ENCODE data around the gene BACH2.
A peak's percentile ranks its signal among the peaks of the same experiment; 100 is the strongest.

BACH2 gene

DNA sequence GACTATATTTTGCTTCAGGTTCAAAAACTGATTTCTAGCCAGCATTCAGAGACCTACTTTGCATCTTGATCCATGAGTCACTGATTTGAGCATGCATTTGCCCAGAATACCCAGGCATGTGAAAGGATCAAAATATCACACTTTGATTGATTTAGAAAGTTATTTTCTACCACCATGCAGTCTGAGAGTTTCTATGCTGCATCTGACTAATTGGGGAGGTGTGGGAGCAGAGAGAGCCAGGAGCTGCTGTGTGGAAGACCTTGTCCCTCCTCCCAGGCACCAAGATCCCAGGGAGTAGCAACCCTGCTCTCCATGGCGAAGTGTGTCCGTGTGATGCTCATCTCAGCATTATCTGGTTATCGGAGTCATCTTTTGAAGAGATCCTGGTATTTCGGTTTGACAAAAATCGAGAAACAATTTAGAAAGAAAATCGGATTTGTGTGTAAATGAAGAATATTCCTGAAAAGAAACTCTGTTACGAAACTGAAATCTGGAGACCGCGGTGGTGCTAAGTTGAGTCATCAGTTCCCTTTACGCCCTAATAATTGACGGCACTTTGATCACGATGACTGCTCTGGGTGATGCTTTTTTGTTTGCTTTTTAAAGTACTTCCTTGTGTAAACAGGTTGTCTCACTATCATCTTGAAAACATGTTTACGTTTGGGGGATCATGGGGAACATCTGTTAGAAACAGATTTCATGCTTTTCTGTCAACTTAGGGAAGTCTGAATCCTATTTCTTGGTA, 193.4 kb downstream of the BACH2 start:
- DNase-seq, result peak in 1 of 51 donors; percentile 13

- no peak for DNase-seq
Observed at GRCh38 chr6:90101403-90101802, 195.2 kb downstream of the BACH2 start.

GRCh38 chr6:90100059-90100665, 196.5 kb downstream of the BACH2 start:
- no peak for DNase-seq

- no peak for DNase-seq
Observed at GRCh38 chr6:90098627-90099026, 198.0 kb downstream of the BACH2 start.

GRCh38 chr6:90098001-90098531, 198.6 kb downstream of the BACH2 start:
- peak in 8 of 51 donors; percentile 6 to 62 (median 10) for DNase-seq

GRCh38 chr6:90097356-90097755, 199.3 kb downstream of the BACH2 start:
- DNase-seq, result no peak

DNA sequence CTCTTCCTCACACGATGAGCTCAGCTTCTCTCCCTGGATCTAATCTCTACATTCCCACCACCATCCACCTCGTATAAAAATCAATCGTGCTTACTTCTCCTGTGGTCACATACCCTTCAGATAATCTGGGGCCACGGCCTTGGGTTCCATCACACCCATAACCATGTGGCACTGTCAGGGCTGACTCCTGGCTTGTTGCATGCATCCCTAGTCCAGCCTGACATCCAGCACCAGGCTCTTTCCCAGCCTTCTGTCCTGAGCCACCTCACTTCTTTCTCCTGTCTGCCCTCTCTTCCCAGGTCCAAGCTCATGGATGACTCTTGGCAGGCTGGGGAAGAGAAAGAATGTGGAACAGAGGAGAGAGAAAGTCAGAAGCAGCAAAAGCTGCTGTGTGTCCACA, 199.8 kb downstream of the BACH2 start:
- no peak for DNase-seq

DNA sequence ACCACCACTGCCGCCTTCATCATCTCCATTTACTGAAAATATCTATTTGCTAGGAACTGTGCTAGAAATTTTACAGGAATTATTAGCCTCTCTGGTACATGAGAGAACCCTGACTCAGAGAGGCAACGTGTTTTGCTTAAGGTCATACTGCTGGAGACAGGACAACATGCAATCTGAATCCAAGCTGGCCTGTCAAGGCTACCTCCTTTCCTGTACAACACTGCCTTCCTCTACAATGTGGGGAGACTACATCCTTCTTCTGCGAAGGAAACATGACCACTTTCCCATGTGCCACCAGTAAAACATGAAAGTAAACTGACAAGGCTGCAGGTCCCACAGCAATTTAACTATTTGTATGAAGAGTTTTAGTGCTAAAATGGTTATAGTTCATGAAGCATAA, 200.9 kb downstream of the BACH2 start:
- no peak for DNase-seq

GRCh38 chr6:90095145-90095544, 201.5 kb downstream of the BACH2 start:
- no peak for DNase-seq

DNA sequence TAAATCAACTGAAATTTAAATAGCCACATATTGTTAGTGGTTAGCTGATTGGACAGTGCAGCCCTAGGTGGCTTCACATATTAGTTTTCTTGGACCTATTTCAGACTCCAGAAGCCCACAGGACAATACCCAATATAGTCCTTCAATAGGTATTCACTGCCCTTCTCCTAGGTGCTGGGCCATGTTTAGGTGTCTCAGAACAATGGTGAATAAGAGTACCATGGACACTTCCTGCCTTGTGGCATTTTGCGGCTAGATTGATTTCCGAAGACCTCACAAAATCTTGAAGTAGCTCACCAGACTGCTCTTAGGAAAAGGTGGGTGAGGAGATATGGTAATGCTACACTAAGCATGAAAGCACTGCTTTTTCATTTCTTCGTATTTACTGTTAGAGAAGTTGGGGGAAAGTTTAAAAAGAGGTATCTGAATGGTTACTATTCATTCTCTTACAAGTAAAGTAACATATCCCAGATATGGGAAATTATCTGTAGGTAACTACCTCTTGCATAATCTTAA, 203.0 kb downstream of the BACH2 start:
- DNase-seq, result no peak

GRCh38 chr6:90090866-90091265, 205.8 kb downstream of the BACH2 start:
- no peak for DNase-seq

DNA sequence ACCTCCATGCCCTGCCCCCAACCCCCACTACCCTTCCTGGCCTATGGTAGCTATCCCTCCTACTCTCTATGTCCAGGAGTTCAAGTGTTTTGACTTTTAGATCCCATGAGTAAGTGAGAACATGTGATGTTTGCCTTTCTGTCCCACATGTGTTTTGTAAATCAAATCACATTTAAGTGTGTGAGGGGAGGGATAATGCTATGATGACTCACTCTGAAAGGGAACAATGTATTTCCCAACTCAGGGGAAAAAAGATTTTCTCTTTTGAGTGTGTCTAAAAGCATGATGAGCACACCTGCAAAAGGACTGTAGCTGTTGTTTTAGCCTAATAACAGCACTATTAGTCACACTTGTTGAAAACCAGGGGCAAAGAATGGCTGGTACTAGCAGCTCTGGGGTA, 208.6 kb downstream of the BACH2 start:
- DNase-seq, result peak in 1 of 51 donors; percentile 10

- no peak for DNase-seq
Observed at GRCh38 chr6:90087106-90087833, 209.4 kb downstream of the BACH2 start.

GRCh38 chr6:90086517-90086916, 210.1 kb downstream of the BACH2 start:
- no peak for DNase-seq

GRCh38 chr6:90083891-90084290, 212.8 kb downstream of the BACH2 start:
- no peak for DNase-seq

DNA sequence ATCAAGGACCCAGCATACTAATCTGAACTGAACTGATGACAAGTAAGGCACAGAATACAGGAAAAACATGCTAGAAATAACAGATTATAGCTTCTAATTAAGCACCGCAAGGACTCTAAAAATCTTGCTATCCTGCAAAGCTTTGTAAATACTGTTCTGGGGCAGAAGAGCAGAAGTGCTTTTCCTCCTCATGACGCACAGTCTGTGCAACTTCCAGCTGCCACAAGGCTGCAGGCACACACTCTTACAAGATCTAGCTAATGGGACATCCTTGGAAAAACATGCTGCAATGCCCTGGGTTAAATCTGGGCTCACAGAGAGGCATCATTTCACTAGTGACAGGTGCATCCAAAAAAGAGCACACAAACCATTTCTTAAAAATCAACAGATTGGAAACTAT, 213.8 kb downstream of the BACH2 start:
- peak in 3 of 51 donors; percentile 9 to 13 (median 12) for DNase-seq

- DNase-seq, result no peak
Observed at GRCh38 chr6:90080876-90081481, 215.7 kb downstream of the BACH2 start.

- no peak for DNase-seq
Observed at GRCh38 chr6:90079560-90080490, 216.8 kb downstream of the BACH2 start.

GRCh38 chr6:90078513-90079289, 217.9 kb downstream of the BACH2 start:
- no peak for DNase-seq
